PC-3 (cell line): Measurements from ENCODE around the gene AVEN. TPM values are rescaled to one million over a fixed set of nuclear protein-coding genes. Genes with fewer than 3 reads are reported as not detected.

Source experiments
- ATAC-seq: fragments of 200-7000 bp; cut with Tn5 transposase; 2 replicates; pipeline ENCODE4 v1.9.1; 2020; ENCODE audit warnings: mild to moderate bottlenecking, moderate library complexity
- BruUV-seq: library from RNA; stranded (reverse); fragments of 400-500 nt; replicated peaks from 2 replicates; lab custom pipeline; 2021; lab: Mats Ljungman, UMichigan
- CTCF ChIA-PET: fragments of 300-600 bp; sonication (Branson Sonifier 250); formaldehyde crosslinking; loops from one replicate; lab custom pipeline; 2022; ENCODE audit warnings: antibody characterized with exemption; lab: Charles Lee
- POLR2A ChIA-PET: fragments of 300-600 bp; sonication (Branson Sonifier 250); formaldehyde crosslinking; loops from one replicate; lab custom pipeline; 2022; ENCODE audit warnings: antibody characterized with exemption; ENCODE audit not compliant: unreplicated experiment; lab: Charles Lee
- DNase-seq: peaks from one replicate; pipeline ENCODE4 v3.0.0-alpha.2; 2015
- H2AFZ ChIP-seq: fragments of 300-600 bp; sonication (generic); 2 replicates; pipeline ENCODE4 v1.6.0; 2016; ENCODE audit warnings: antibody characterized with exemption, low read length
- H3F3A ChIP-seq: fragments of 300-600 bp; sonication (generic); one replicate; pipeline ENCODE4 v1.6.0; 2017; ENCODE audit warnings: antibody characterized with exemption, low read length, control low read depth, mild to moderate bottlenecking; ENCODE audit not compliant: unreplicated experiment
- H3K27ac ChIP-seq: fragments of 300-600 bp; sonication (generic); 2 replicates; pipeline ENCODE4 v1.5.1; 2016; ENCODE audit warnings: mild to moderate bottlenecking, low read length
- H3K27me3 ChIP-seq: fragments of 300-600 bp; sonication (generic); 2 replicates; pipeline ENCODE4 v1.6.1; 2016; ENCODE audit warnings: low read length, mixed read lengths
- H3K36me3 ChIP-seq: fragments of 300-600 bp; sonication (generic); 2 replicates; pipeline ENCODE4 v1.6.1; 2016; ENCODE audit warnings: low read depth, mixed run types, low read length, mixed read lengths
- H3K4me1 ChIP-seq: fragments of 300-600 bp; sonication (generic); 2 replicates; pipeline ENCODE4 v1.5.1; 2016; ENCODE audit warnings: low read length; ENCODE audit not compliant: insufficient read depth
- H3K4me2 ChIP-seq: fragments of 300-600 bp; sonication (generic); 2 replicates; pipeline ENCODE4 v1.6.0; 2016; ENCODE audit warnings: low read length
- H3K4me3 ChIP-seq: fragments of 300-600 bp; sonication (generic); 2 replicates; pipeline ENCODE4 v1.5.1; 2016; ENCODE audit warnings: mild to moderate bottlenecking, low read length, mixed read lengths
- H3K79me2 ChIP-seq: fragments of 300-600 bp; sonication (generic); 2 replicates; pipeline ENCODE4 v1.6.1; 2017; ENCODE audit warnings: low read length, mixed read lengths
- H3K9ac ChIP-seq: fragments of 300-600 bp; sonication (generic); 2 replicates; pipeline ENCODE4 v1.6.0; 2016; ENCODE audit warnings: mild to moderate bottlenecking, low read length
- H3K9me2 ChIP-seq: fragments of 300-600 bp; sonication (generic); replicated peaks from 2 replicates; pipeline ENCODE4 v1.6.1; 2016; ENCODE audit warnings: mixed run types, low read length, mixed read lengths
- H3K9me3 ChIP-seq: fragments of 300-600 bp; sonication (generic); 2 replicates; pipeline ENCODE4 v1.6.1; 2016; ENCODE audit warnings: low read length, mixed read lengths
- H4K20me1 ChIP-seq: fragments of 300-600 bp; sonication (generic); 2 replicates; pipeline ENCODE4 v1.6.1; 2016; ENCODE audit warnings: low read length, mixed read lengths
- EZH2 ChIP-seq: fragments of 300-600 bp; sonication (generic); IDR thresholded peaks from one replicate; pipeline ENCODE4 v1.6.1; 2017; ENCODE audit warnings: antibody characterized with exemption, mild to moderate bottlenecking, low read length; ENCODE audit not compliant: unreplicated experiment
- EZH2phosphoT487 ChIP-seq: fragments of 300-600 bp; sonication (generic); IDR thresholded peaks from 2 replicates; pipeline ENCODE4 v1.6.1; 2018; ENCODE audit warnings: mild to moderate bottlenecking, antibody characterized with exemption, low read length, borderline replicate concordance
- intact Hi-C: fragments of 100-400 bp; cut with micrococcal nuclease; formaldehyde crosslinking; loops from 2 replicates; pipeline ENCODE4 v1.9.0; 2023
- total RNA-seq: library from RNA; depleted of rRNA; stranded (reverse); fragments of >200 nt; gene quantifications from 2 replicates; pipeline ENCODE4 v1.2.3, GENCODE V29; 2014
- TF ChIP-seq, protein P1 (sequence below): fragments of 300-600 bp; sonication (generic); conservative IDR thresholded peaks from 2 replicates; pipeline ENCODE4 v1.5.1; 2017; ENCODE audit warnings: antibody characterized with exemption, low read depth, mild to moderate bottlenecking, low read length

AVEN gene
- total RNA-seq, 1 experiment from 2014 or later: 10.5 TPM

DNA sequence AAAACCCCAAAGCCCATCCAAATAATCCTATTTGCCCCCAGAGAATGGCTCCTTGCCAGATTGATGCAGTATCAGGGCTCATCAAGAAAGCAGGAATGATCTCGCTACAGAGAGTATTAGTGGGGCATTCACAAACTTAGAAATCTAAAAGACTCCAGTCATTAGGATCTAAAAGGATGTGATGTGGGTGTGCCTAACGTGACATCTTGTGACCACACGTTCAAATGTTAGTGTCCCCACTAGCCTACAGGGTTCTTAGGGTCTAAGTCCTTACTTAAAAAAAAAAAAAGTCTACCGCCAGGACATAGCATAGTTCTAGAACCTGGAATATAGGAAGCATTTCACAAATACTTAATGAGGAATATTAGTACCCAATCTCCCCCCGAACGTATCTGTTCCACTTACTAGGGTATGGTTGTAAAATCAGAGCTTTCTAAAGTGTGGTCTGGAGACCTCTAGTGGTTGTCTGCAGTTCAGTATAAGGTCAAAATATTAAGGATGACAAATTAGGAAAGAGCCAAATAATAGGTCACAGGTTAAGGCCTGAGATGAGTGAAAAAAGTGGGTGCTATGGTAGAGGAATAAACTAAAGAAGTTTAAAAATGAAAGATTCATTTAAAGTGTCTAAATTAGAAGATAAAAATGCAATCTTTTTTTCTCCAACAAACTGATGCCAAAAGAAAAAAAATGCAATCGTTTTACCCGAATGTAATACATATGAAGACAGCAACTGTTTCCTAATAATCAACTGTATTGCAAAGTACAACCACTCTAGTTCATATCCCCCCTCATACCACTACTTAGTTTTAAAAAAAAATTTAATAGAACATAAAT, 75.0 kb downstream of the AVEN start:
- intact Hi-C loops: loop anchor here (1.0 to 2.0 kb wide), 2 partner anchors 197 to 229 kb away; no protein-coding TSS in a partner anchor
- Histone ChIP-seq H3K27ac (no peak overlapping the region), H3K36me3 (no peaks in the 10 kb centered on the region), H3F3A (no peaks in the 10 kb centered on the region), H3K9me2 (no peaks in the 10 kb centered on the region), H3K79me2 (no peaks in the 10 kb centered on the region), H3K4me2 (no peak overlapping the region), H4K20me1 (no peaks in the 10 kb centered on the region), H3K9me3 (no peaks in the 10 kb centered on the region), H3K4me3 (no peak overlapping the region), H2AFZ (no peak overlapping the region), H3K4me1 (peaks cover 17% of the 10 kb centered on the region), H3K9ac (no peak overlapping the region), H3K27me3 (no peaks in the 10 kb centered on the region)
- ATAC-seq: peak; percentile 80
- DNase-seq: peak; percentile 68
- CTCF ChIA-PET: interaction anchor here (0.5 to 0.8 kb wide), 3 partner anchors 202 to 230 kb away, joined by 3 to 4 read pairs (median 3); no protein-coding TSS in a partner anchor
- TF ChIP-seq EZH2: no peak
- no peak for TF ChIP-seq EZH2phosphoT487
- TF ChIP-seq, protein P1, sequence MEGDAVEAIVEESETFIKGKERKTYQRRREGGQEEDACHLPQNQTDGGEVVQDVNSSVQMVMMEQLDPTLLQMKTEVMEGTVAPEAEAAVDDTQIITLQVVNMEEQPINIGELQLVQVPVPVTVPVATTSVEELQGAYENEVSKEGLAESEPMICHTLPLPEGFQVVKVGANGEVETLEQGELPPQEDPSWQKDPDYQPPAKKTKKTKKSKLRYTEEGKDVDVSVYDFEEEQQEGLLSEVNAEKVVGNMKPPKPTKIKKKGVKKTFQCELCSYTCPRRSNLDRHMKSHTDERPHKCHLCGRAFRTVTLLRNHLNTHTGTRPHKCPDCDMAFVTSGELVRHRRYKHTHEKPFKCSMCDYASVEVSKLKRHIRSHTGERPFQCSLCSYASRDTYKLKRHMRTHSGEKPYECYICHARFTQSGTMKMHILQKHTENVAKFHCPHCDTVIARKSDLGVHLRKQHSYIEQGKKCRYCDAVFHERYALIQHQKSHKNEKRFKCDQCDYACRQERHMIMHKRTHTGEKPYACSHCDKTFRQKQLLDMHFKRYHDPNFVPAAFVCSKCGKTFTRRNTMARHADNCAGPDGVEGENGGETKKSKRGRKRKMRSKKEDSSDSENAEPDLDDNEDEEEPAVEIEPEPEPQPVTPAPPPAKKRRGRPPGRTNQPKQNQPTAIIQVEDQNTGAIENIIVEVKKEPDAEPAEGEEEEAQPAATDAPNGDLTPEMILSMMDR: peak; percentile 93
- no TSS peak for BruUV-seq
- POLR2A ChIA-PET: no interaction called here

DNA sequence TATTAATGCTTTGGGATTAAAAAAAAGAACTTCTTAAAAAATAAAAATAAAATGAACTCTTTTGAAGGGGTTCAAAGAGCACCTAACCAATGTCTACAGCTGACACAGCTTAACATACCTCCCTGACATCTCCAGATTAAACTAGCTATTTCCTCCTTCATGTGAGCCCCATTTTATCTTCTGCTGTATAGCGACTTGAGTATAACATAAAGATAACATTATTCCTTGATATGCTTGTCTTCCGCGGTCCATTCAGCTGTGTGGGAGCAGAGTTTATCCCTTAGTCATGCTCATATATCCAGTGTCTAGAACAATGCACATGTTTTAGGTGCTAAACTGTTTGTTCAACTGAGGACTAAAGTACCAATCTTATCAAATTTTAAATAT, 78.5 kb downstream of the AVEN start:
- TF ChIP-seq, protein P1: no peak
- TF ChIP-seq EZH2phosphoT487 (no peak), EZH2 (no peak)
- no peaks in the 10 kb centered on the region for H3K36me3 ChIP-seq
- ChIA-PET POLR2A (no interaction called here), CTCF (no interaction called here)
- BruUV-seq: no TSS peak
- no peaks in the 10 kb centered on the region for H3F3A ChIP-seq
- DNase-seq: no peak
- H3K9me2 ChIP-seq: no peaks in the 10 kb centered on the region
- no peak overlapping the region for H3K4me2 ChIP-seq
- no peak overlapping the region for H2AFZ ChIP-seq
- no peaks in the 10 kb centered on the region for H4K20me1 ChIP-seq
- H3K4me1 ChIP-seq: peaks cover 14% of the 10 kb centered on the region
- no peak overlapping the region for H3K9ac ChIP-seq
- intact Hi-C loops: no loop called here
- H3K4me3 ChIP-seq: no peak overlapping the region
- H3K9me3 ChIP-seq: no peaks in the 10 kb centered on the region
- H3K27ac ChIP-seq: no peak overlapping the region
- no peaks in the 10 kb centered on the region for H3K79me2 ChIP-seq
- no peaks in the 10 kb centered on the region for H3K27me3 ChIP-seq
- ATAC-seq: no peak
